Smooth muscle cell (in vitro differentiated cells): Measurements from ENCODE around the gene WFS1. TPM values are rescaled to one million over a fixed set of nuclear protein-coding genes. Genes with fewer than 3 reads are reported as not detected.

Source experiments
- DNase-seq: peaks from one replicate; lab custom pipeline; 2025; ENCODE audit not compliant: unreplicated experiment; lab: John Stamatoyannopoulos, UW
- H2AFZ ChIP-seq: fragments of 200-600 bp; sonication (generic); 2 replicates; pipeline ENCODE4 v1.6.0; 2016; ENCODE audit warnings: antibody characterized with exemption, low read depth, mild to moderate bottlenecking
- H3F3A ChIP-seq: fragments of 200-600 bp; sonication (generic); 2 replicates; pipeline ENCODE4 v1.6.0; 2017; ENCODE audit warnings: antibody characterized with exemption, low read depth
- H3K27ac ChIP-seq: fragments of 200-600 bp; sonication (generic); 2 replicates; pipeline ENCODE4 v1.5.1; 2016; ENCODE audit warnings: low read depth, mild to moderate bottlenecking
- H3K27me3 ChIP-seq: fragments of 200-600 bp; sonication (generic); 2 replicates; pipeline ENCODE4 v1.6.1; 2016; ENCODE audit warnings: low read depth, mild to moderate bottlenecking
- H3K36me3 ChIP-seq: fragments of 200-600 bp; sonication (generic); 2 replicates; pipeline ENCODE4 v1.5.1; 2016; ENCODE audit warnings: low read depth
- H3K4me1 ChIP-seq: fragments of 200-600 bp; sonication (generic); 2 replicates; pipeline ENCODE4 v1.5.1; 2016; ENCODE audit warnings: low read depth
- H3K4me2 ChIP-seq: fragments of 200-600 bp; sonication (generic); 2 replicates; pipeline ENCODE4 v1.6.0; 2016; ENCODE audit warnings: mild to moderate bottlenecking
- H3K4me3 ChIP-seq: fragments of 200-600 bp; sonication (generic); 2 replicates; pipeline ENCODE4 v1.5.1; 2016; ENCODE audit warnings: mild to moderate bottlenecking
- H3K79me2 ChIP-seq: fragments of 200-600 bp; sonication (generic); 2 replicates; pipeline ENCODE4 v1.6.0; 2016; ENCODE audit warnings: low read depth, mild to moderate bottlenecking
- H3K9ac ChIP-seq: fragments of 200-600 bp; sonication (generic); 2 replicates; pipeline ENCODE4 v1.6.0; 2016; ENCODE audit warnings: low read depth
- H3K9me3 ChIP-seq: fragments of 200-600 bp; sonication (generic); replicated peaks from 2 replicates; pipeline ENCODE4 v1.5.1; 2016; ENCODE audit warnings: low read depth
- H4K20me1 ChIP-seq: fragments of 200-600 bp; sonication (generic); 2 replicates; pipeline ENCODE4 v1.6.0; 2016; ENCODE audit warnings: low read depth
- CTCF ChIP-seq: fragments of 200-600 bp; sonication (generic); IDR thresholded peaks from 2 replicates; pipeline ENCODE4 v1.5.1; 2017; ENCODE audit warnings: borderline replicate concordance, mild to moderate bottlenecking, antibody characterized with exemption; ENCODE audit not compliant: insufficient read depth, poor library complexity, severe bottlenecking
- WGBS: methylation state at CpG from one replicate; pipeline ENCODE4 v1.1.7; 2016; ENCODE audit warnings: low lambda C conversion rate; 5-methylcytosine and 5-hydroxymethylcytosine counted together
- polyA plus RNA-seq: library from polyadenylated mRNA; unstranded; fragments of >200 nt; fragmentation: Nextera tagmentation; extraction: Ambion mirVana; gene quantifications from 2 replicates; pipeline ENCODE4 v1.2.1, GENCODE V29; 2016
- total RNA-seq: library from RNA; depleted of rRNA; stranded (reverse); fragments of >200 nt; gene quantifications from 2 replicates; pipeline ENCODE4 v1.2.3, GENCODE V29; 2014

The WFS1 gene
- total and polyA plus RNA-seq, 2 experiments from 2014 or later = 28.6 to 30.2 TPM

- Histone ChIP-seq H3K27me3 (peaks cover 14% of the 10 kb centered on the region), H3K4me3 (no peak overlapping the region), H2AFZ (no peak overlapping the region), H3K9ac (no peak overlapping the region), H3K79me2 (no peaks in the 10 kb centered on the region), H3K27ac (no peak overlapping the region), H3K9me3 (no peaks in the 10 kb centered on the region), H4K20me1 (no peaks in the 10 kb centered on the region), H3K4me2 (no peak overlapping the region), H3K36me3 (no peaks in the 10 kb centered on the region), H3K4me1 (no peaks in the 10 kb centered on the region), H3F3A (no peaks in the 10 kb centered on the region)
- TF ChIP-seq CTCF = no peak
- 86% methylated on average over 12 of the region's 13 CpGs for WGBS
- DNase-seq = no peak
These were observed 70.3 kb downstream of the WFS1 start for GRCh38 chr4:6339818-6340445.

- H3K79me2 ChIP-seq = no peaks in the 10 kb centered on the region
- no peaks in the 10 kb centered on the region for H3K36me3 ChIP-seq
- 86% methylated on average over 8 of the region's 9 CpGs for WGBS
- no peaks in the 10 kb centered on the region for H3F3A ChIP-seq
- no peaks in the 10 kb centered on the region for H4K20me1 ChIP-seq
- no peak for DNase-seq
- H3K27ac ChIP-seq = no peak overlapping the region
- no peaks in the 10 kb centered on the region for H3K4me1 ChIP-seq
- peaks cover 14% of the 10 kb centered on the region for H3K27me3 ChIP-seq
- TF ChIP-seq CTCF = no peak
- H3K4me3 ChIP-seq = no peak overlapping the region
- no peaks in the 10 kb centered on the region for H3K9me3 ChIP-seq
- no peak overlapping the region for H2AFZ ChIP-seq
- H3K9ac ChIP-seq = no peak overlapping the region
- no peak overlapping the region for H3K4me2 ChIP-seq
These were observed 70.9 kb downstream of the WFS1 start for GRCh38 chr4:6340446-6341015.

- no peak for DNase-seq
- no peaks in the 10 kb centered on the region for H4K20me1 ChIP-seq
- no peaks in the 10 kb centered on the region for H3K36me3 ChIP-seq
- H3K79me2 ChIP-seq = no peaks in the 10 kb centered on the region
- no peak overlapping the region for H3K4me2 ChIP-seq
- no peaks in the 10 kb centered on the region for H3F3A ChIP-seq
- no peak overlapping the region for H2AFZ ChIP-seq
- H3K9ac ChIP-seq = no peak overlapping the region
- H3K27ac ChIP-seq = no peak overlapping the region
- WGBS = 86% methylated on average over 6 of the region's 6 CpGs
- no peak for TF ChIP-seq CTCF
- H3K9me3 ChIP-seq = no peaks in the 10 kb centered on the region
- H3K27me3 ChIP-seq = peaks cover 14% of the 10 kb centered on the region
- no peaks in the 10 kb centered on the region for H3K4me1 ChIP-seq
- H3K4me3 ChIP-seq = no peak overlapping the region
These were observed 72.0 kb downstream of the WFS1 start for GRCh38 chr4:6341696-6342095.
